ENCODE measurements around the gene RYK.

Gene RYK

GRCh38 chr3:134216191-134216764 is 34.4 kb downstream of the RYK start:
- TF ChIP-seq GATA1 (IDR thresholded peaks at IDR 0.05; ENCODE audit: low read depth, low read length) (no peak), POLR2A (IDR thresholded peaks at IDR 0.05; ENCODE audit: low read length) (no peak)
- DNase-seq: no peak

GRCh38 chr3:134214239-134214638 is 36.4 kb downstream of the RYK start:
- TF ChIP-seq GATA1 (IDR thresholded peaks at IDR 0.05; ENCODE audit: low read depth, low read length): no peak
- TF ChIP-seq POLR2A (IDR thresholded peaks at IDR 0.05; ENCODE audit: low read length): no peak
- no peak for DNase-seq

- TF ChIP-seq POLR2A (IDR thresholded peaks at IDR 0.05; ENCODE audit: low read length): no peak
- TF ChIP-seq GATA1 (IDR thresholded peaks at IDR 0.05; ENCODE audit: low read depth, low read length): no peak
- peak; percentile 77 to 89 for DNase-seq
Measured at GRCh38 chr3:134212967-134213665, 37.5 kb downstream of the RYK start.

GRCh38 chr3:134211797-134212196 is 38.9 kb downstream of the RYK start:
- peak; percentile 66 to 72 for DNase-seq
- TF ChIP-seq POLR2A (IDR thresholded peaks at IDR 0.05; ENCODE audit: low read length) (no peak), GATA1 (IDR thresholded peaks at IDR 0.05; ENCODE audit: low read depth, low read length) (no peak)

- TF ChIP-seq GATA1 (IDR thresholded peaks at IDR 0.05; ENCODE audit: low read depth, low read length): no peak
- no peak for TF ChIP-seq POLR2A (IDR thresholded peaks at IDR 0.05; ENCODE audit: low read length)
- no peak for DNase-seq
Measured at GRCh38 chr3:134205451-134205850, 45.2 kb downstream of the RYK start.

GRCh38 chr3:134201201-134202130 is 49.2 kb downstream of the RYK start:
- no peak for DNase-seq
- no peak for TF ChIP-seq POLR2A (IDR thresholded peaks at IDR 0.05; ENCODE audit: low read length)
- TF ChIP-seq GATA1 (IDR thresholded peaks at IDR 0.05; ENCODE audit: low read depth, low read length): no peak

GRCh38 chr3:134199880-134200279 is 50.8 kb downstream of the RYK start:
- peak; percentile 8 to 26 for DNase-seq

- no peak for DNase-seq
- TF ChIP-seq POLR2A (IDR thresholded peaks at IDR 0.05; ENCODE audit: low read length) (no peak), GATA1 (IDR thresholded peaks at IDR 0.05; ENCODE audit: low read depth, low read length) (no peak)
Measured at GRCh38 chr3:134199240-134199639, 51.4 kb downstream of the RYK start.

GRCh38 chr3:134198414-134198813 is 52.2 kb downstream of the RYK start:
- TF ChIP-seq POLR2A (IDR thresholded peaks at IDR 0.05; ENCODE audit: low read length): no peak
- TF ChIP-seq GATA1 (IDR thresholded peaks at IDR 0.05; ENCODE audit: low read depth, low read length): no peak
- no peak for DNase-seq

GRCh38 chr3:134197681-134198261 is 52.9 kb downstream of the RYK start:
- no peak for TF ChIP-seq GATA1 (IDR thresholded peaks at IDR 0.05; ENCODE audit: low read depth, low read length)
- TF ChIP-seq POLR2A (IDR thresholded peaks at IDR 0.05; ENCODE audit: low read length): no peak
- DNase-seq: peak; percentile 78 to 81

- TF ChIP-seq POLR2A (IDR thresholded peaks at IDR 0.05; ENCODE audit: low read length): no peak
- no peak for TF ChIP-seq GATA1 (IDR thresholded peaks at IDR 0.05; ENCODE audit: low read depth, low read length)
- no peak for DNase-seq
Measured at GRCh38 chr3:134194247-134194646, 56.4 kb downstream of the RYK start.

GRCh38 chr3:134190250-134190649 is 60.4 kb downstream of the RYK start:
- no peak for DNase-seq
- TF ChIP-seq GATA1 (IDR thresholded peaks at IDR 0.05; ENCODE audit: low read depth, low read length) (no peak), POLR2A (IDR thresholded peaks at IDR 0.05; ENCODE audit: low read length) (no peak)

- no peak for DNase-seq
- TF ChIP-seq POLR2A (IDR thresholded peaks at IDR 0.05; ENCODE audit: low read length) (no peak), GATA1 (IDR thresholded peaks at IDR 0.05; ENCODE audit: low read depth, low read length) (no peak)
Measured at GRCh38 chr3:134189849-134190248, 60.8 kb downstream of the RYK start.

- TF ChIP-seq GATA1 (IDR thresholded peaks at IDR 0.05; ENCODE audit: low read depth, low read length) (no peak), POLR2A (IDR thresholded peaks at IDR 0.05; ENCODE audit: low read length) (no peak)
- peak; percentile 8 to 54 for DNase-seq
Measured at GRCh38 chr3:134186391-134186790, 64.3 kb downstream of the RYK start.

Measured in erythroblast (primary cell).